DLD1 (cell line): ENCODE measurements around the gene VEGFB.

Experiments
- in situ Hi-C: cut with HindIII; loops from 2 replicates; pipeline ENCODE4 v1.10.0; 2017; ENCODE audit warnings: low sequenced_read_pairs

VEGFB gene

DNA sequence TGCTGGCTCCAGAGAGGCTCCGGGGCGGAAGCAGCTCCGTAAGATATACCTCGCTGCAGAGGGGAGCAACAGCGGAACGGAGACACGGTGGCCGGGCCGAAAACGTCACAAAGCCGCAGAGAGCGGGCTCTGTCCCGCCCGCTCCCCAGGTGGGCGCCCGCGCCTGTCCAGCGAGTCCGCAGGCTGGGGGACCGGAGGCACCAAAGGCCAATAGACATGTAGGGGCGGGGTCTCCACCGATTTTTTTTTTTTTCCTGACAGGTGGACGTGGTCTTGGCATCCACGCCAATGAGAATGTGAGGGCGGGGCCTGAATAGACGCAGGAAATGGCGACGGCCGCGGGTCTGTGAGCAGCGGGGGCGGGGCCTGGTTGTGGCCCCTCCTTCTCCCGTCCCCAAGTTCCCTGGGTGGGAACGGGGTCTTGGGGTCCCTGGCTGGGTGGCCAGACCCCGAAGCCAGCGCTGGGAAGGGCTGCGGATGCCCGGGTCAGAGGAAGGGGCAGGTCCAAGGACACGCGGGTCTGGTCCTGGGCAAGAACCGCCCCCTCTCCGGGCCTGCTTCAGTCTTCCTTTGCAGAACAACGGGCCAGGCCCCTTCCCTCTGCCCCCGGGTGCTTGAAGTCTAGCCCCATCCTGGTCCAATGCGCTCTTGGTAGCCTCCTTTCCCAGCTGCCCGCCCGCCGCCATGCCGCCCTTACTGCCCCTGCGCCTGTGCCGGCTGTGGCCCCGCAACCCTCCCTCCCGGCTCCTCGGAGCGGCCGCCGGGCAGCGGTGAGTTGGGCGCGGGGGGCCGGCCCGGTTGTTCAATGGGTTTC is 4.0 kb upstream of the VEGFB start, which contains the start of gene DNAJC4:
Gene DNAJC4, plus strand, starts transcription at position 378 of the 814 bp plus-strand sequence. Its CDS starts 307 bp downstream, at position 685.
- in situ Hi-C loops, result no loop called here

DNA sequence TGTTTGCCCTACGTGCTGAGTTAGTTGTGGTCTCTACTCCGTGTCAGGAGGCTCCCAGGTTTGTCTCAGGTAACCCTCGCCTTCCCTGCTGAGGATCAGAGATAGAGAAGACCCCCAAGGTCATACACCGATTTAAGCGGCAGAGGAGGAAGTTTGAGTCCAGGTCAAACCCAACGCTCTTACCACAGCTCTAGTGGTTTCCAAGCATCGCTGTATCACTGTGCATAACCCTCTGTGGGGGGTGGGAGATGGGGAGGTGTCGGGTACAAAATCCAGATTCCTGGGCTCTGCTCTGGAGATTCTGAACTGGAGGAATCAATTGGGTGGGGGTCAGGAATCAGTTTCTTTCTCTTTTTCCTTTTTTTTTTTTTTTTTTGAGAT is 3.4 kb upstream of the VEGFB start:
- in situ Hi-C loops, result no loop called here

DNA sequence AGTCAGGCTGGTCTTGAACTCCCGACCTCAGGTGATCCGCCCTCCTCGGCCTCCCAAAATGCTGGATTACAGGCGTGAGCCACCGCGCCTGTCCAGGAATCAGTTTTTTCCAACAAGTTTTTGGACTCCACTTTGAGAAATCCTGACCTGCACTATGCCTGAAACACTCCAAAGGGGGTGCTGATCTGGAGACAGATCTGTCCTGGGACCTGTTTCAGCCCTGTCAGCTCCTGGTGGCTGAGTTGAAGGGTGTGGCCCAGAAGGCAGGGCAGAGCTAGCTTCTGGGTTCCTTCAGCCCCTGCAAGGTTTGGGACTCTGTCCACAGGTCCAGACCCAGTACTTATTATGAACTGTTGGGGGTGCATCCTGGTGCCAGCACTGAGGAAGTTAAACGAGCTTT is 2.8 kb upstream of the VEGFB start:
- in situ Hi-C loops, result no loop called here

DNA sequence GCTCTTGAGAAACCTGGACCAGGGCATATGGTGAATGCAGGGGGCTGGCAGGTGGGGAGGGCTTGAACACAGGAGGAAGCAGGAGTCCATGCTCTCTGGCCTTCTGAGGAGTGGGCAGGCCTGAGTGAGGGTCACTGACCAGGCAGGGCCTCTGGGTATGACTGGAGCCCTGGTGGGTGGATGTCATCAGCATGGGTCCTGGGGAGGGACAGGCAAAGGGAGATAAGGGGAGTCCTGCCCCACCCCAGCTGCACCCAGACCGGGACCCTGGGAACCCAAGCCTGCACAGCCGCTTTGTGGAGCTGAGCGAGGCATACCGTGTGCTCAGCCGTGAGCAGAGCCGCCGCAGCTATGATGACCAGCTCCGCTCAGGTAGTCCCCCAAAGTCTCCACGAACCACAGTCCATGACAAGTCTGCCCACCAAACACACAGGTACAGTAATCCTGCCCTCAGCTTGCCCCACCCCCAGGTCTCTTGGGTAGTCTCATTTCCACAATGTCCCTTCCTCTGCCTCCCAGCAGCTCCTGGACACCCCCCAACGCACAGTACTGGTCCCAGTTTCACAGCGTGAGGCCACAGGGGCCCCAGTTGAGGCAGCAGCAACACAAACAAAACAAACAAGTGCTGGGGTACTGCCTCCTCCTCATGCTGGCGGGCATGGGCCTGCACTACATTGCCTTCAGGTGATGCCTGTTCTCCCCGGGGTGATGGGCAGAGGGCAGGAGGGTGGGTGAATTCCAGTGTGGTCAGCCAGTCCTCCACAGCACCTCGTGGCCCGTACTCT is 2.0 kb upstream of the VEGFB start:
- in situ Hi-C loops, result no loop called here

DNA sequence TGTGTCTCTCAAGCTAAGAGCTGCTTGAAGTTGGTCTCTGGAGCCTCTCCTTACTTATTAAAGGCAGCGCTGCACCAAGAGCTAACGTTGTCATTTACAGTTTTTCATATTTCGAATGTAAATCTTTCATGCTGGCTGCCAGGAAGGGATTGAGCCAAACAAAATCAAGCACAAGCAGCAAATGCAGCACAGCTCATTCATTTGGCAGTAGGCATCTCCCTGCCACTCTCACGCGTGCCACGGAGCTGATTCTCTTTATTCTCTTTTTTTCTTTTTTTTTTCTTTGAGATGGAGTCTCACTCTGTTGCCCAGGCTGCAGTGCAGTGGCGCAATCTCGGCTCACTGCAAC is 1.4 kb upstream of the VEGFB start:
- in situ Hi-C loops, result no loop called here

DNA sequence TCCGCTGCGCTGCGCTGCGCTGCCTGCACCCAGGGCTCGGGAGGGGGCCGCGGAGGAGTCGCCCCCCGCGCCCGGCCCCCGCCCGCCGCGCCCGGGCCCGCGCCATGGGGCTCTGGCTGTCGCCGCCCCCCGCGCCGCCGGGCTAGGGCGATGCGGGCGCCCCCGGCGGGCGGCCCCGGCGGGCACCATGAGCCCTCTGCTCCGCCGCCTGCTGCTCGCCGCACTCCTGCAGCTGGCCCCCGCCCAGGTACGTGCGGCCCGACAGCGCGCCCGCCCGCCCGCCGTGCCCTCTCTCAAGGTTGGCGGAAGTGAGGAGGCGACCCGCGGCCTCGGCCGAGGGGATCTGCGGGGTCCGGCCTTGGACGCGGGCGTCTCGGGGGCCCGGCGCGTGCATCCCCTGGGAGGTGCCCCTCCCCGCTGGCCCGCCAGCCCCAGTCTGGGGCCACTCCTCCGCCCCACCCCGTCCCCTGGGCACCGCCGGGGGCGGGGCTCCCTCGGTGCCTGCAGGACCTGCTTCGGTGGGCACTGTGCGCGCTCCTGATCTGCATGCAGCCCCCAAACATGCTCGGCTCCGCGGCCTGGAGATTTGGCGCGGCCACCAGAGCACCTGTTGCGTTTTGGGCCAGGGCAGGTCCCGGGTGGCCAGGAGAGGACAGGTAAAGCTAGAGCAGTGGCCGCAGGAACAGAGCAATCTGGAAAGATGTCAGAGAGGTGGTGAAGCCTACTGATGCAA is 429 bp downstream of the VEGFB start:
- in situ Hi-C loops, result no loop called here

DNA sequence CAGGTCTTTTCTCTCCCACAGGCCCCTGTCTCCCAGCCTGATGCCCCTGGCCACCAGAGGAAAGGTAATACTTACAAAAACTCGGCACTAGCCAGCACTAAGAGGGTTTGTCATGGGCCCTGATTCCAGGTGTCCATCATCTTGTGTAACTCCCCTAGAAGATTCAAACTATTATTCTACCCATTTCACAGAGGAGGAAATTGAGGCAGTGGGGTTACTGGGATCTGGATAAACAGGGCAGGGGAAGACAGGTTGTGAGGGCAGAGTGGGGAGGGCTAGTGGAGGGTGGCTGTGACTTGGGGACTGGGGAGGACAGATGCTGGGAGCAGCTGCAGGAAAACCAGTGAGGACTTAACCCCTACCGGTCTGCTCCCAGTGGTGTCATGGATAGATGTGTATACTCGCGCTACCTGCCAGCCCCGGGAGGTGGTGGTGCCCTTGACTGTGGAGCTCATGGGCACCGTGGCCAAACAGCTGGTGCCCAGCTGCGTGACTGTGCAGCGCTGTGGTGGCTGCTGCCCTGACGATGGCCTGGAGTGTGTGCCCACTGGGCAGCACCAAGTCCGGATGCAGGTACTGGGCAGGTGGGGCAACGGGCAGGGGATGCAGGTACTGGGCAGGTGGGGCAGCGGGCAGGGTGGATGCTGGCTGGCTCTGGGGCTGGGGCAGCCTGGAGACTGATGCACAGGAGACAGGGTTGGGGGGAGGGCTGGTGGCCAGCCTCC is 1.2 kb downstream of the VEGFB start:
- in situ Hi-C loops, result no loop called here

DNA sequence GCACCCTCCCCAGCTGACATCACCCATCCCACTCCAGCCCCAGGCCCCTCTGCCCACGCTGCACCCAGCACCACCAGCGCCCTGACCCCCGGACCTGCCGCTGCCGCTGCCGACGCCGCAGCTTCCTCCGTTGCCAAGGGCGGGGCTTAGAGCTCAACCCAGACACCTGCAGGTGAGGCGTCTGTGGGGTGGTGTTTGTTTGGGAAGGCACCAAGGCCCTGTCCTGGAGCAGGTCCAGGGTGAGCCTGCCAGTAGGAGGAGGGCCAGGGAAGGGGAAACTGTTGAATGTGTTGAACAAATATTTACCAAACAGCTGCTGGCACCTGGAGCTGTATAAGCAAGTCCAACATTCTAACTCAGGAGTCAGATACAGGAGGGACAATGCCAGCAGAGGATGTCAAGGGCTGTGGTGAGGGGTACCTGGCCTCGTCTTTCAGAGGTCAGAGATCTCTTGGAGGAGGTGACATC is 3.1 kb downstream of the VEGFB start:
- in situ Hi-C loops, result no loop called here

DNA sequence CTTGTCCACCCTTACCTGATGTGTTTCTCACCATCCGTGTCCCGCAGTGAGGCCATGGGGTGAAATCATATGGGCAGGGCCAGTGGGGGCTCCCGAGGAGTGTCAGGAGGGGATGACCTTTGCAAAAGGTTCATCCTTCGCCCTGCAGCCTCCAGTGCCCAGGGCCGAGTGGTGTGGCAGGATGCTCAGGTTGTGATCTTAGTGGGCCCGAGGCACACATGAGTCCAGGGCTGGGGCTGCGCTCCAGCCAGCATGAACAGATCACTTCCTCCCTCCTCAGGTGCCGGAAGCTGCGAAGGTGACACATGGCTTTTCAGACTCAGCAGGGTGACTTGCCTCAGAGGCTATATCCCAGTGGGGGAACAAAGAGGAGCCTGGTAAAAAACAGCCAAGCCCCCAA is 3.7 kb downstream of the VEGFB start:
- in situ Hi-C loops, result no loop called here

DNA sequence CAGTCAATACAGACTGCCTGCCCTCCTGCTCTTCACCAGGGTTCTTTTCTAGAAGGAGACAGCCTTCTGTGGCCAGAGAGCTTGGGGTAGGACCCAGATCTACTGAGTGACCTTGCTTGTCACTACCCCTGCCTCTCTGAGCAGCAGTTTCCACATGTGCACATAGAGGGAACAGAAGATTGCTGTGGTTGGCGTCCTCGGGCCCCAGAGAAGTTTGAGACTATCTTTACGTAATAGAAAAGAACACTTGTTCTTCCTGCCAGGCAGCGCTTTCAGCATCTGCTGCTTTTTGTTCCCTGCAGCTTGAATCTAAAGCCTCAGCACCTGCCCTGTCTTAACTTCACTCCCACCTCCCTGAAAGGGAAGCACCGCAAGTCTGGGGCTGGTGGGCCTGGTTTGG is 4.6 kb downstream of the VEGFB start:
- in situ Hi-C loops, result no loop called here

DNA sequence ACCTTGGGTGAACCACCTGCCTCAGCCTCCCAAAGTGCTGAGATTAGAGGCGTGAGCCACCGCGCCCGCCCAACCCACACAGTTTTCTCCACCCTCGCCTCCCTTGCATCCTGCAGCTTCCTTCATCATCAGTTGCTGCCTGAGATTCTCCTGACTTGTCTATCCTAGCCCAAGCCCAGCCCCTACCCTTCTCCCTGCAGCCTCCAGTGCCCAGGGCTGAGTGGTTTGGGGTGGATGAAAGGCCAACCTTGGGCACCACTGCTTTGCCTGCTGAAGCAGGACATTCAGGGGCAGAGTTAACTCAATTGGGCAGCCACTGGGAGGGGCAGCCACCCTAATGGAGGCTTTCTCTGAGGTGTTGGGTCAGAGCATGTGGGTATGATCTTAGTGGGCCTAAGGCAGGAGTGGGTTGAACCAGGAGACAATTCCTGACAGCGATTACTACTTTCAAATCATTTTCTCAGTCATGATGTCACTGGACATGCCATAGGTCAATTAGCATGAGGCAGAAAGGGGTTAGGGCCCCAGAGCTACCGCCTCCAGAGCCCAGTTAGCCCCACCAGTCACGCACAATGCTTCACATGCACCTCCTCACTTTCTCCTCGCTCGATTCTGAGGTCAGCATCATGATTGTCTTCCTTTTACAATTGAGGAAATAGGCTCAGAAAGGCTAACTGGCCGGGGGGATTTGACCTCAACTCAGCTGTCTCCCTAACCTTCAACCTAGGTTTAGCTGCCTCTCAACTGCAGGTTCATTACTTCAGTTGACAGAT is 5.5 kb downstream of the VEGFB start:
- in situ Hi-C loops, result no loop called here

DNA sequence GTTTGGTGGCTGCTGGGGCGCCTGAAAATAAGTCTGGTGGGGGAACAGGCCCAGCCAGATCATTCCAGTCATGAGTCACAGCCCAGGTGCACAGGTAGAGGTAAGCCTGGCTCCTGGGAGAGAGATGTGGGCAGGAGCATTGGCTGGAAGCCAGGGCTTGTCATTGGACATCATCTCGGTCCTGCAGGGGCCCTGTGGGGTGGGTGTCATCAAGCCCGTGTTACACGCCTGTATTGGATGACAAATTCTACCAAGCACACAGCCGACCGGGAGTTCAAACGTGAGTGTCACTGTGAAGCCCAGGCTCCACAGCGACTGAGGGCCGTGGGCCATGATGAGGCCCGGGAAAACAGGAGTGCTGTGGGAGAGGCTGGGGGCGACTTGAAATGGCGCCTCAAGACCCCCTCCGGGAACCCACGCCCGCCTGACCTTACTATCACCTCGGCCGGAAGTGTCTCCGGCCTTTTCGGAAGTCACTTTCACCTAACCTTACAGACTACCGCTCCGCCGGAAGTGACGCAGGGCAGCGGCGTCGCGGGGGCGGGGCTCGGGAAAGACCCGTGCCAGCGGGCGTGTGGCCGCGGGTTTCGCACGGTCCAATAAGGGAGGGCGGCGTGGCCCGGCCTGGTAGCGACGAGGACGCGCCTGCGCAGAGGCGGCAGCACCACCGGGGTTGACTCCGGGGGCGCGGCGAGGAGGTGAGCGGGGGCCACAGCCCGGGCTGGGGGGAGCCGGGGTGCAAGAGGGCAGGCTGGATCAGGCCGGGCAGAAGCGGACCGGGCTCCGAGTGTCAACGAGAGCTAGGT is 6.3 kb downstream of the VEGFB start, which contains the start of gene FKBP2:
Gene FKBP2, plus strand, starts transcription at position 661 of the 806 bp plus-strand sequence. CDS start 1,293 bp downstream, outside the sequence.
- in situ Hi-C loops, result no loop called here

DNA sequence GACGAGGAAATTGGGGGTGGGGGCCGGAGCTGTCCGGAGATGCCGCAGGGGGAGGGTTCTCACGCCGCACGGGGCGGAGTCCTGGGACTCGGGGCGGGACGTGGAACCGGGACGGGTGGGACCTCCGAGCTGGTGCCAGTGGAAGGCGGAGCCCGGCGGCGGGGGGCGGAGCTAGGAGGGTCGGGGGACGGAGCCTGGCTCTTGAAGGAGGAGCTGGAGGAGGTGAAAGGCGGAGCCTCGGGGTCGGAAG is 6.8 kb downstream of the VEGFB start:
- in situ Hi-C loops, result no loop called here

DNA sequence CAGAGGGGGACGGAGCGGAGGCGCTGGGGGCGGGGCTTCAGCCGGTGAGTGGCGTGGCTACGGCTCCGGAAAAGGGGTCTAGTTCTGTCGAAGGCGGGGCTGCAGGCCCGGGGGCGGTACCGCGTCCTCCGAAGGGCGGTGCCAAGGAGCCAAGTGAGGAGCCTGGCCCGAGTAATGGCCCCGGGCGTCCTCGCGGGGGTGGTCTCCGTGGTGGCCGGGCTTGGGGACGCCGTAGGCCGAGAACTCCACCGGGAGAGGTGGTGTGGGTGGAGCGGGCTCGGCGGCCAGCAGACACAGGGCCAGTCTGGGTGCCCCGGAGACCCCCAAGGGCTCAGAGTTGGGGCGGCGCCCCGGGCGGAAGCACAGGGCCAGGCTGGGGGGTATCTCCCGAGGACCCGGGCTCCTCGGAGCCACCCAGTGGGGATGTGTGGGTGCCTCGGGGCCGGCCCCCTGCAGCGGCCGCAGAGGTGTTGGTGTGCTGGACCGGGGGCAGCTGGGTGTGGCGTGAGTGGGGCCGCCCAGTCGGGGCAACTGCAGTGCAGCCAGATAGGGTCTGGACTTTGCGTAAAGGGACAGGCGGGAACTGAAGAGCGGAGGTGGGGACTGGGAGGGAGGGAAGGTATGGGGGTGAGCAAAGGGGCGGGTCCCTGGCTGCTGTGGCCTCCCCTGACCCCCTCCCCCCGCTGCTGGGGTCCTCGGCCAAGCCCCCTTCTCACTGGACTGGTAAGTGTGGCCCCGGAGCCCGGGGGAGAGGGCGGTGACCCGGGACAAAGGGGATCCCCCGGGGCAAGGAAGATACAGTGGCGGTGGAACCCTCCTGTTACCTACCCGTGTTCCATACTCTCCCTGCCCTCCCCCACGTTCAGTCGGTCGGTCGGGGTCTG is 7.3 kb downstream of the VEGFB start:
- in situ Hi-C loops, result no loop called here

DNA sequence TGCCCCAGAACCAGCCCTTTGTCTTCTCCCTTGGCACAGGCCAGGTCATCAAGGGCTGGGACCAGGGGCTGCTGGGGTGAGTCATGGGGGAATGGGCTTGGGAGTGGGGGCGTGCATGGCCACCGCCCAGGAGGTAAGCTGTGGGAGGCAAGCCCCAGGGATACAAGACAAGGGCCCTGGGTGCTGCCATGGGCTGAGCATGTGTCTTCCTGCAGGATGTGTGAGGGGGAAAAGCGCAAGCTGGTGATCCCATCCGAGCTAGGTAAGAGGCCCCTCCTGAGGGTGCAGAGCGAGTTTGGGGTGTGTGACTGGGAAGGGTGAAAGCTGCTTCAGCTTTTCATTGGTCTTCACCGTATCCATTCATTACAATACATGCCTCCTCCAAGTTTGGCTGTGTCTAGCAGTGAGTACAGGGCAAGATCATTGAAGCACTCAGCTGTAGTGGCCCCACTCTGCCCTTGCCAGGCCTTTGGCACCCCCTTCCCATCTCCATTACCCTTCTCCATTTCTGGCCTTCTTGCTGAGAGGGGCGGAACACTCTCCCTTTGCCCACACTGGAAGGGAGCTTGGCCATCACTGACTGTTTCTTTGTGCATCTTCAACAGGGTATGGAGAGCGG is 9.0 kb downstream of the VEGFB start:
- in situ Hi-C loops, result no loop called here

DNA sequence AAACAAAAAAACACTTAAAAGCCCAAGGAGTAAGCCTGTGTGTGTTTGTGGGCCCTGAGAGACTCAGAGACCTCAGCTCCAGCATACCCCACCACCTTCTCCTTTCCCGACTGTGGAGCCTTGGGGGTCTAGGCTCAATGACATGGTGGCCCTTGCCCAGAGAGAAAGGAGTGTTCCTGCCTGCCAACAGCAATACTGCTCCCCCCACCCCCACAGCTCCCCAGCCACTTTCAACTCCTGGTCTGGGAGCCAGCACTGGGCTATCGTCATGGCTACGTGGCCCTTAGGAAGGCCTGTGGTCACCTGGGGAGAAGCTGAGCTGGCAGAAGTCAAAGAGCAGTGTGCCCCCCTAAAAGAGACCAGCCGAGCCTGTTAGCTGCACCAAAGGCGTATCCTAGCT is 9.7 kb downstream of the VEGFB start:
- in situ Hi-C loops, result no loop called here

DNA sequence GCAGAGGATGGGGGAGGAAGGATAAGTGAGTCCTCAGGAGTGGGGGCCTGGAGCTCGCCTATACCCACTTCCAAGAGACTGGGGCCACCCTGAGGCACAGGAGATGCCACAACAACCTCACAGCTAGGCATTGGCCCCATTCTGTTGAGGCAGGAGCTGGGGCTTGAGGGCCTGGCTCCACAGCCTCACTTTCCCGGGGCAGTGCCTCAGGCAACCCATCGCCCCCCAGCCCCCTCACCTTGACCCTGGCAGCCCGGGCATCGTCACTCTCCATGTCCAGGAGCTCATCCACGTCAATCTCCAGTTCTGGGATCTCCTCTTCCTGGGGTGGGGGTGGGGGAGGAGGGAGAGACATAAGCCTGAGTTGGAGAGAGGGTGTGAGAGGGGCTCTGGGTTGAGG is 10.6 kb downstream of the VEGFB start:
- in situ Hi-C loops, result no loop called here

DNA sequence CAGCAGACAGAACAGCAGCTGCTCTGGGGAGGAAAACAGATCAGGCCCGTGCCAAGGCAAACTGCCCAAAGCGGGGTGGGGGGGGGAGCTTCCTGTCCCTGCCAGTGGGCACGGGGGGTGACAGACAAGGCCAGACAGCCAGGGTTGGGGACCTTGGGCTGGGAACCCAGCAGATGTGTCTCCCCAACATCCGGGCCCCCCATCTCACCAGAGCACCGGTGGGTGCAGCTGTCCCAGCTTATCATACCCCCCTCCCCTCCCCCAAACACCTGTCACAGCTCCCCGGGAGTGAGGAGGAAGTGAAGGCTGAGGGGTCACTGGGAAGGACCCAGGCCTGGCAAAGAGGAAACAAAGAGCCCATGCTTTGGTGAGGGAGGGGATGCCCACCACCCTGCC is 11.0 kb downstream of the VEGFB start:
- in situ Hi-C loops, result no loop called here
